D721Med (cell line): ENCODE measurements around the gene WNT1.

Source experiments
- DNase-seq: peaks from one replicate; pipeline ENCODE4 v3.0.0; 2011; ENCODE audit warnings: low spot score; ENCODE audit not compliant: insufficient read length
- FAIRE-seq: peaks from 2 replicates; lab custom pipeline; 2011; peaks lifted over from hg19 to GRCh38; lab: Jason Lieb, UNC
- CTCF ChIP-seq: IDR thresholded peaks from 2 replicates; pipeline ENCODE4 v1.5.1; 2012; ENCODE audit warnings: mild to moderate bottlenecking, control low read depth; ENCODE audit not compliant: insufficient read depth; ENCODE audit errors: missing control alignments

WNT1 gene

GRCh38 chr12:48973941-48974673 lies 4.0 kb upstream of the WNT1 start:
- peak; percentile 36 for TF ChIP-seq CTCF
- peak; percentile 18 for DNase-seq

GRCh38 chr12:48977290-48978281 lies 536 bp upstream of the WNT1 start:
- peak; percentile 54 for TF ChIP-seq CTCF
- FAIRE-seq (no peak), DNase-seq (no peak)

More at GRCh38 chr12:48973941-48974673, 4.0 kb upstream of the WNT1 start:
- no peak for FAIRE-seq

- FAIRE-seq (no peak), DNase-seq (no peak)
- no peak for TF ChIP-seq CTCF
Observed at GRCh38 chr12:48978741-48979601, 849 bp downstream of the WNT1 start.

- no peak for FAIRE-seq
- no peak for TF ChIP-seq CTCF
Observed at GRCh38 chr12:48979602-48980388, 1.7 kb downstream of the WNT1 start.

GRCh38 chr12:48980389-48980952 lies 2.3 kb downstream of the WNT1 start:
- no peak for FAIRE-seq
- no peak for DNase-seq
- TF ChIP-seq CTCF: peak; percentile 41

More at GRCh38 chr12:48979602-48980388, 1.7 kb downstream of the WNT1 start:
- DNase-seq: no peak
